GM21528 (cell line): Measurements from ENCODE around the gene GSTCD.
"Not testable (repeated sequence)": the region's sequence is repeated elsewhere in the genome, so short reads cannot be mapped to it uniquely, and the experiment has no call there.

Source experiments
- ATAC-seq: cut with Tn5 transposase; IDR thresholded peaks from one replicate; pipeline ENCODE4 v1.9.1; 2021; ENCODE audit warnings: mild to moderate bottlenecking, moderate library complexity; ENCODE audit not compliant: unreplicated experiment, low FRiP score

The GSTCD gene

GRCh38 chr4:105786748-105787147, 78.2 kb downstream of the GSTCD start:
- no peak for ATAC-seq

- ATAC-seq = no peak
Measured at GRCh38 chr4:105797225-105797624, 88.6 kb downstream of the GSTCD start.

- ATAC-seq = no peak
Measured at GRCh38 chr4:105805501-105806120, 97.0 kb downstream of the GSTCD start.

GRCh38 chr4:105807496-105807895, 98.9 kb downstream of the GSTCD start:
- no peak for ATAC-seq

GRCh38 chr4:105808030-105808749, 99.6 kb downstream of the GSTCD start:
- ATAC-seq = no peak

GRCh38 chr4:105808750-105809041, 100.1 kb downstream of the GSTCD start:
- ATAC-seq = no peak

GRCh38 chr4:105815701-105816100, 107.1 kb downstream of the GSTCD start:
- no peak for ATAC-seq

- no peak for ATAC-seq
Measured at GRCh38 chr4:105822061-105822460, 113.5 kb downstream of the GSTCD start.

- ATAC-seq = no peak
Measured at GRCh38 chr4:105828074-105828473, 119.5 kb downstream of the GSTCD start.

GRCh38 chr4:105831189-105831588, 122.6 kb downstream of the GSTCD start:
- ATAC-seq = no peak

GRCh38 chr4:105835177-105835576, 126.6 kb downstream of the GSTCD start:
- ATAC-seq = no peak

- ATAC-seq = no peak
Measured at GRCh38 chr4:105836537-105836936, 128.0 kb downstream of the GSTCD start.

GRCh38 chr4:105837037-105837436, 128.5 kb downstream of the GSTCD start:
- no peak for ATAC-seq

GRCh38 chr4:105838082-105838481, 129.5 kb downstream of the GSTCD start:
- no peak for ATAC-seq

- ATAC-seq = no peak
Measured at GRCh38 chr4:105840426-105841174, 132.0 kb downstream of the GSTCD start.

- no peak for ATAC-seq
Measured at GRCh38 chr4:105843941-105844340, 135.4 kb downstream of the GSTCD start.

- ATAC-seq = no peak
Measured at GRCh38 chr4:105845559-105845958, 137.0 kb downstream of the GSTCD start.

- not testable (repeated sequence) for ATAC-seq
Measured at GRCh38 chr4:105848359-105848758, 139.8 kb downstream of the GSTCD start.

GRCh38 chr4:105851196-105851595, 142.6 kb downstream of the GSTCD start:
- ATAC-seq = no peak

- not testable (repeated sequence) for ATAC-seq
Measured at GRCh38 chr4:105852230-105852629, 143.6 kb downstream of the GSTCD start.

GRCh38 chr4:105858466-105859040, 150.0 kb downstream of the GSTCD start:
- ATAC-seq = no peak
